GM12865 (cell line): ENCODE results near the gene NES.

ENCODE experiments used
- DNase-seq: peaks from one replicate; pipeline ENCODE4 v3.0.0; 2010; ENCODE audit warnings: low read depth
- H3K4me3 ChIP-seq: 2 replicates; pipeline ENCODE4 v1.5.1; 2011; ENCODE audit warnings: mild to moderate bottlenecking, low read depth, low read length, control low read depth
- CTCF ChIP-seq: IDR thresholded peaks from 2 replicates; pipeline ENCODE4 v1.5.1; 2011; ENCODE audit warnings: low read length, control low read depth, low read depth, inconsistent platforms; ENCODE audit not compliant: insufficient read depth; ENCODE audit errors: missing control alignments

Gene NES

GRCh38 chr1:156644146-156644545 is 33.1 kb downstream of the NES start:
- no peak for TF ChIP-seq CTCF
- DNase-seq = no peak
- no peak overlapping the region for H3K4me3 ChIP-seq

- TF ChIP-seq CTCF = no peak
- DNase-seq = peak; percentile 66
- no peak overlapping the region for H3K4me3 ChIP-seq
These were observed 33.5 kb downstream of the NES start for GRCh38 chr1:156643778-156644092.

GRCh38 chr1:156643049-156643777 is 34.0 kb downstream of the NES start:
- DNase-seq = no peak
- TF ChIP-seq CTCF = no peak
- no peak overlapping the region for H3K4me3 ChIP-seq

GRCh38 chr1:156642265-156643048 is 34.8 kb downstream of the NES start:
- no peak overlapping the region for H3K4me3 ChIP-seq
- DNase-seq = no peak

GRCh38 chr1:156641761-156642264 is 35.4 kb downstream of the NES start, which contains the start of gene BCAN:
Gene BCAN, plus strand, starts transcription at chr1:156642117. Its CDS starts 3,938 bp downstream, at chr1:156646055.
- TF ChIP-seq CTCF = no peak
- H3K4me3 ChIP-seq = no peak within 1 kb of the TSS
- DNase-seq = no peak

More at GRCh38 chr1:156642265-156643048, 34.8 kb downstream of the NES start:
- no peak for TF ChIP-seq CTCF

- TF ChIP-seq CTCF = no peak
- DNase-seq = no peak
- H3K4me3 ChIP-seq = no peak overlapping the region
These were observed 36.1 kb downstream of the NES start for GRCh38 chr1:156640842-156641706.
